UCSD-AML1 (cell line): ENCODE results near the gene COMTD1.

Source experiments
- DNase-seq: peaks from one replicate; lab custom pipeline; 2025; ENCODE audit not compliant: unreplicated experiment; lab: John Stamatoyannopoulos, UW

COMTD1 gene

GRCh38 chr10:75235375-75236177 lies at the start of gene COMTD1:
Gene COMTD1, minus strand, starts transcription at chr10:75235957. Its CDS starts 29 bp downstream, at chr10:75235928.
- DNase-seq, result peak; percentile 90

DNA sequence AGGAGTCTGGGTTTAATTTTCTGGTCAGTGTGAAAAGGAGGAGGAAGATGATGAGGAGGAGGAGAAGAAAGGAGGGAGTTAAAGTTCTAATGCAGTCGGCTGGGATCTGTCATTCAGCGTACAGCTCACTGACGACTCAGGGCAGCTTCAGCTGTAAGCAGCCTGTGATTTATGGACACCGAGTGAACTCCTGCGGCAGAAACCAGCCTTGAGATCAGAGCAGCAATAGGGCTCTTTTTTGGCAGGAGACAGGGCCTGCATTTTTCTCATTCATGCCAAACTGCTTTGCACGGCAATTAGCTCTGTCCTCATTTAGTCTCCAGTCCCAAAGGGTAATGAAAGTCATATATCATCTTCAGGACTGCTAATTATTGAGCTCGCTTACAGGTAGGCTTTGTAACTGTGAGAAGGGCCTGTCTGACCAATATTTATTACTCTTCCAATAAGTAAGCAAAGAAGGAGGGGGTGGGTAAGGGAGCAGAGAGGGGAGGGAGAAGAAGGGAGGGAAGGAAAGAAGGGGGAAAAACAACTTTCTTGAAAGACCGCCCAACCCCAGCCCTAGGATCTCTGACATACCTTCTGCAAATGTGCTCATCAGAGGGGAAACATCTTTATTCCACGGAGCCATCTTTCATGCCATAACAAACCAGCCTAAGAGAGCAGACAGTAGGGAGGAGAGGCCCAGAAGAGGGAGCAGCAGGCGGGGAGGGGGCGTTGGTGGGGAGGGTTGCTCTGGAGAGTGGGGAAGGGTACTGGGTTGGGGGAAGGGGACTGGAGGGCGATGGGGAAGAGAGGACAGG lies 48.1 kb upstream of the COMTD1 start:
- DNase-seq, result no peak

GRCh38 chr10:75283078-75283670 lies 47.4 kb upstream of the COMTD1 start:
- DNase-seq, result no peak

DNA sequence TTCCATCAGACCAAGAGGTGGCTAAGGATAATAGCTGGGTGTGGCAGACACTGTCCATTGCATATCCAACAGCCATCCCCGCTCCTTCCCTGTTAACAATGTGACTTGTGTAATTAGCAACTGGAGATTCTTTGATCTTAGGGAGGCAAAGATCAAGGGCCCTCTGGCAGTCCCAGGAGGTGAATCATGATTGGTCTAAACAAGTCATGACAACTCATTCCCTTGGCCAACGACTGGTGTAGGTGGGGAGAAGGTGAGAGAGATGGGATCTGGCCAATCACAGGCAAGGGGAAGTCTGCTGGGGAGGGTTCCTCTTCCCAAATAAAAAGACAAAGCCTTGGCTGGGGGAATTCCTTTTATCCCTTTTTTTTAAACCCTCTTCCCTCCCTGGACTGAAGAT lies 46.2 kb upstream of the COMTD1 start:
- DNase-seq, result no peak

DNA sequence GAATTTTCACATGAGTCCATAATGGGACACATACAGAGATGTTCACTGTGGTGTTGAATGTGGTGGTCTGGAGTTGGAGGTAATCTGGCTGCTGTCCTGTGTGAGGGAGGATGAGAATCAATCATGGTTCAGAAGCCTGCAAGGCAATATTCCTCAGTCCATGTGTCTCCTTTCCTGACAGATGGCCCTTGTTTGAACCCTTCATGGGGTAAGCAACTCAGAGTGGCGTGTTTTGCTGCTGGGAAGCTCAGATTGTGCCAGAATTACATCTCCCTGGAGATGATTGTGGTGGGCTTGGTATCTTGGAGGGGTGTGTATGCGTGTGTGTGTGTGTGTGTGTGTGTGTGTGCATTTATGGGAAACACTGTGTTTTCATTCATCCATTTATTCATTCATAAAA lies 44.5 kb upstream of the COMTD1 start:
- DNase-seq, result no peak

- DNase-seq, result no peak
Measured at GRCh38 chr10:75276069-75276872, 40.5 kb upstream of the COMTD1 start.

DNA sequence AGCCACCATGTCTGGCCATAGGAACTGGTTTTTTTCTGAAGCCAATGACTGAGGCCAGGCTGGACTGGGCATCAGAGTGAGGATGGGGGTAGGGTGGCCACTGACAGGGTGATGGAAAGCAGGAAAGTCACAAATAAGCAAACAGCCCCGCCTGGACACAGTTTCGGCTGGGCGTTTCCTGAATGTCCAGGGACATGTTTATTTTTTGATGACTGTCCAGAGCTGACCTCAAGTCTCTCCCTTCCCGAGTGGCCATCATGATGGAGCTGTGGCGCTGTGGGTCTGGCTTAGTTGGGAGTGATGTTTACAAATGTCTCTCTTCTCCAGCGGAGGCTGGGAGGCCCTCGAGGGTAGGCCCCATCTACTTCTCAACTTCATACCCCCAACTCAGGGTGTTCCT lies 37.1 kb upstream of the COMTD1 start:
- DNase-seq, result no peak

DNA sequence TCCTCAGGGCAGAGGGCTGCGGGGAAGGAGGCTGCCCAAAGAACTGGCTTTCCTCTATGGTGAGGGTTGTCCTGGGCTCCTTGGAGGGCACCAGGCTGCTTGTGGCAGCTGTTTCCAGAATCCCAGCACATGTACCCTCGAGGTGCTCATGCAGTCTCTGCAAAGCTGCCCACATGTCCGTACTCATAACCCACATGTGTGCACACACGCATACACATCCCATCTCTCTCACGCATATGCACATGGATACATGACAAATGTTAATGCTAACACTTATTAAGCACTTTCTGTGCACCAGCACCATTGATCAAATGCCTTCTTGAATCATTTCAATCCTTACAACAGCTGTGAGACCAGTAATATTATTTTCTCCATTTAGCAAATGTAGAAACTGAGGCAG lies 36.3 kb upstream of the COMTD1 start:
- DNase-seq, result no peak

DNA sequence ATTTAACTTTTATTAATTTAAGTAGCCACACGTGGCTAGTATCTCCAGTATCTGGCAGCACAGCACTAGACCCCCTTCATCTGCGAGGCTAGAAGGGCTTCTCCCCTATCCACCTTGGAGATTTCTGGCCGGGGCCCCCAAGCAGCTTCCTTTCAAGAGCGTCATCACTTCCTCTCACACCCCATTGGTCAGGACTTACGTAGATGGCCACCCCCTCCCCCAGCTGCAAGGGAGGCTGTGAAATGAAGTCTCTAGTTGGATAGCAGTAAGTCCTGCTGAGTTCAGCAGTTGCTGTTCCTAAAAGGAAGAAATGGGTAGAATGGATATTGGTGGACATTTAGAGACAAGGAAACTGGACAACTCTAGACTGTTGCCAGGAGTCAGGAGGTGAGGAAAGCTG lies 33.8 kb upstream of the COMTD1 start:
- DNase-seq, result no peak

GRCh38 chr10:75266945-75267344 lies 31.2 kb upstream of the COMTD1 start:
- no peak for DNase-seq

DNA sequence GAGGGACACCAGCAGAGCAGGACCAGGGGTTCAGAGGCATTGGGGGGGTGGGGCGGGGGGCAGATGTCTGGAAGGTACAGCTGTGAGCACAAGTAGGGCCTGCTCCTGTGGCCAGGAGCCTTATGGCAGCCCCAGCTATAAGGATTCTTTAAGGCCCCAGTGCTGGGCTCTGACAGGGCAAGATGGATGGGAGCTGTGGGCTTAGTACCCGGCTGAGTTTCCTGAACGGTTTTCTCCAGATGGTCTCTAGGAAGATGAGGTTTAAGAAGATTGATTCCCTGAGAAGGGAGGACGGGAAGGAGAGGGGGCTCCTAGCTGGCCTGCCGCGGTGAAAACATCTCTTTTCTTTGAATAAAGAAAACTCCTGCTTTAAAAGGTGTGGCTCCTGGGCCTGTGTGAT lies 30.1 kb upstream of the COMTD1 start:
- peak; percentile 29 for DNase-seq

DNA sequence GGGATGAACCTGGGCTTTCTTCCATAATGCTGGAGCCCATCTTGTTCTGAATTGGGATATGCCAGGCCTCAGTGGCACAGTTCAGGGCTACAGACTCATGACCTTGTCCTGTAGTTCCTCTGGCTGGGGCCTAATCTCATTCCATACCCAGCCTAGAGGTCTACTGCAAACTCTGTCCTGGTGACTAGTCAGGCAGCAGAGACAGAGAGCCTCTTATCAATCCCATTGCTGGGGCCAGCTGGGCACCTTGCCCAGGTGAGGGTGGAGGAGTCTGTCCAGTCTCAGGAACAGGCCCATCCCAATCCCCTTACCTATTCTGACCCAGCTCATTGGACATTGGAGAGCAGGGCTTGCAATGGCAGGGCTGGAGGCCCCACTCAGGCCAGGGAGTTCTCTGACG lies 28.0 kb upstream of the COMTD1 start:
- DNase-seq, result no peak

- DNase-seq, result no peak
Measured at GRCh38 chr10:75261813-75262705, 26.3 kb upstream of the COMTD1 start.

GRCh38 chr10:75260990-75261389 lies 25.2 kb upstream of the COMTD1 start:
- no peak for DNase-seq

DNA sequence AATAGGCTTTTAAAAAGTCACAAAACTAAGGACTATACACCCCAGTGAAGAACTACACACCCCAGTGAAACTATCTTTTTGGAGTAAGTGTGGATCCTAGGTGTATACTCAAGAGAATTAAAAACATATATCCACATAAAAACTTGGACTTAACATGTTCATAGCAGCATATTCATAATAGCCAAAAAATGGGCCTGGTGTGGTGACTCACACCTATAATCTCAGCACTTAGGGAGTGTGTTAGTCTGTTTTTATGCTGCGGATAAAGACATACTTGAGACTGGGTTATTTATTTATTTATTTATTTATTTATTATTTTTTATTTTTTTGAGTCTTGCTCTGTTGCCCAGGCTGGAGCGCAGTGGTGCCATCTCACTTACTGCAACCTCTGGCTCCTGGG lies 19.0 kb upstream of the COMTD1 start:
- no peak for DNase-seq

GRCh38 chr10:75253281-75254220 lies 17.8 kb upstream of the COMTD1 start:
- DNase-seq, result no peak

- DNase-seq, result no peak
Measured at GRCh38 chr10:75250934-75251333, 15.2 kb upstream of the COMTD1 start.

DNA sequence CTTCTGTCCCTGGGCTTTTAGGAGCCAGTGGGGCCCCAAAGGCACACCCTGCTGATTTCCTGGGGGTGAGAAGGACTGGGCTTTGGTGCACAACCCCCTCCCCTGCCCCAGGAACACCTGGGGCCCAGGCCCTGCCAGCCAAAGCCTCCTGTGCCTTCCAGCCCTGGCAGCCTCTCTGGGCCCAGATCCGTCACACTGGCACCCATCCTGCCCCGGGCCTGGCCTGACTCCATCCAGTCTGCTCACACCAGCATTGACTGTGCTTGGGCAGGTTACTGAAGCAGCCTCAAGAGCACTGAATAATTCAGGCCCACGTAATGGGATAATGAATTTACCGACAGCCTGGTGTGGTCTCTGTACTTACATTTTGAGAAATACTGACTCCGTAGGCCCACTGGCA lies 12.0 kb upstream of the COMTD1 start:
- DNase-seq, result no peak

GRCh38 chr10:75246506-75246905 lies 10.7 kb upstream of the COMTD1 start:
- DNase-seq, result no peak
